Measurements from ENCODE around the gene SGPP1. TPM values are rescaled to one million over a fixed set of nuclear protein-coding genes. Genes with fewer than 3 reads are reported as not detected.

The SGPP1 gene
- total and polyA plus RNA-seq, 10 of the 15 experiments (the other 5 are each of a cell fraction or from before 2014, with no cell fraction given) = 3.5 to 37.7 (median 25.5) TPM

- TF ChIP-seq, protein P1, sequence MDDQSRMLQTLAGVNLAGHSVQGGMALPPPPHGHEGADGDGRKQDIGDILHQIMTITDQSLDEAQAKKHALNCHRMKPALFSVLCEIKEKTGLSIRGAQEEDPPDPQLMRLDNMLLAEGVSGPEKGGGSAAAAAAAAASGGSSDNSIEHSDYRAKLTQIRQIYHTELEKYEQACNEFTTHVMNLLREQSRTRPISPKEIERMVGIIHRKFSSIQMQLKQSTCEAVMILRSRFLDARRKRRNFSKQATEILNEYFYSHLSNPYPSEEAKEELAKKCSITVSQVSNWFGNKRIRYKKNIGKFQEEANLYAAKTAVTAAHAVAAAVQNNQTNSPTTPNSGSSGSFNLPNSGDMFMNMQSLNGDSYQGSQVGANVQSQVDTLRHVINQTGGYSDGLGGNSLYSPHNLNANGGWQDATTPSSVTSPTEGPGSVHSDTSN (IDR thresholded peaks at IDR 0.05; ENCODE audit: insufficient replicate concordance, low read depth, low read length) = peak; percentile 94
- TF ChIP-seq RELA (IDR thresholded peaks at IDR 0.05; ENCODE audit: borderline replicate concordance, partially characterized antibody) (peak; percentile 15), TAF1 (IDR thresholded peaks at IDR 0.05; ENCODE audit: borderline replicate concordance, low read depth, low read length) (no peak; the same call in 1 of the 2 replicates), CUX1 (IDR thresholded peaks at IDR 0.05; ENCODE audit: insufficient replicate concordance, low read depth, low read length) (no peak), POU2F2 (IDR thresholded peaks at IDR 0.05; ENCODE audit: borderline replicate concordance, low read depth, low read length) (0 out of 3 replicates have a peak, but pooled peaks have one; percentile 47), CBX5 (IDR thresholded peaks at IDR 0.05; ENCODE audit: low read depth) (no peak), IRF5 (IDR thresholded peaks at IDR 0.05; ENCODE audit: borderline replicate concordance) (no peak), POLR2AphosphoS2 (IDR thresholded peaks at IDR 0.05; ENCODE audit: low read depth, low read length) (no peak), PAX5 (IDR thresholded peaks at IDR 0.05; ENCODE audit: borderline replicate concordance, low read depth, low read length) (no peak), ZNF687 (IDR thresholded peaks at IDR 0.05) (no peak), SPI1 (IDR thresholded peaks at IDR 0.05; ENCODE audit: borderline replicate concordance, insufficient read depth, low read depth, low read length) (no peak), RB1 (IDR thresholded peaks at IDR 0.05; ENCODE audit: borderline replicate concordance) (0 out of 2 replicates have a peak, but pooled peaks have one; percentile 45), BCL11A (IDR thresholded peaks at IDR 0.05; ENCODE audit: low read depth, low read length) (no peak), IKZF2 (IDR thresholded peaks at IDR 0.05) (no peak), CREB1 (IDR thresholded peaks at IDR 0.05; ENCODE audit: low read depth) (peak; percentile 20; the same call in 1 of the 2 replicates)
Measured at GRCh38 chr14:63642229-63642611, 85.6 kb downstream of the SGPP1 start (continued).
